H54 (cell line): ENCODE results near the gene CUL9.

Source experiments
- DNase-seq: peaks from one replicate; pipeline ENCODE4 v3.0.0; 2011; ENCODE audit warnings: low spot score, mixed read lengths; ENCODE audit not compliant: insufficient read length
- FAIRE-seq: peaks from 3 replicates; lab custom pipeline; 2011; peaks lifted over from hg19 to GRCh38; lab: Jason Lieb, UNC
- POLR2A ChIP-seq: IDR thresholded peaks from 2 replicates; pipeline ENCODE4 v1.6.1; 2011; ENCODE audit warnings: low read depth, mild to moderate bottlenecking, low read length

CUL9 gene

DNA sequence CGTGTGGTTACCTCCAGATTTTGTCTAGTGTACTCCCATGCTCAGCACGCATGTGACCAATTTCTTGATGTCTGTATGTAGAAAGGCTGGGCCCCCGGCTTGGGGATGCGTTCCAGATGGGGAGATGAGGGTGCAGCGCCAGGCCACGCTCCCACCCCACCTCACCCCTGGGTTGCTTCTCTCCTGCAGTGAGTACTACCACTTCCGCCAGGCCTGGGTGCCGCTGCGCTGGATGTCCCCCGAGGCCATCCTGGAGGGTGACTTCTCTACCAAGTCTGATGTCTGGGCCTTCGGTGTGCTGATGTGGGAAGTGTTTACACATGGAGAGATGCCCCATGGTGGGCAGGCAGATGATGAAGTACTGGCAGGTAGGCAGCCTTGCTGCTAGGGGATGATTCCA, 22.4 kb upstream of the CUL9 start:
- no peak for FAIRE-seq
- no peak for DNase-seq

DNA sequence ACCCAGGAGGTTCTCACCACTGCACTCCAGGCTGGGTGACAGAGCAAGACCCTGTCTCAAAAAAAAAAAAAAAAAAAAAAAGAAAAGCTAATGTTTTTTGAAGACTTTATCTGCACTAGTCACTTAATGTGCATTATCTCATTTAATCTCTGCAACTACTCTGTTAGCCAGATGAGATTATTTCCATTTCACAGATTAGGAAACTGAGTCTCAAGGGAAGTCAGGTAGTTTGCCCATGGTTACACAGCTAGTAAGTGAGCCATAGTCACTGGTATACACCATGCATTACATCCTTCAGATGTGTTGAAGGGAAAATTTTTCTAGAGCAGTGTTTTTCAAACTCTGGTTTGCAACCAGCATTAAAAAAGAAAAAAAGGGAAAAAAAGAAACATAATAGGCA, 18.1 kb upstream of the CUL9 start:
- FAIRE-seq (no peak), DNase-seq (no peak)
- TF ChIP-seq POLR2A, result no peak

More for the DNA sequence above, 22.4 kb upstream of the CUL9 start:
- no peak for TF ChIP-seq POLR2A

DNA sequence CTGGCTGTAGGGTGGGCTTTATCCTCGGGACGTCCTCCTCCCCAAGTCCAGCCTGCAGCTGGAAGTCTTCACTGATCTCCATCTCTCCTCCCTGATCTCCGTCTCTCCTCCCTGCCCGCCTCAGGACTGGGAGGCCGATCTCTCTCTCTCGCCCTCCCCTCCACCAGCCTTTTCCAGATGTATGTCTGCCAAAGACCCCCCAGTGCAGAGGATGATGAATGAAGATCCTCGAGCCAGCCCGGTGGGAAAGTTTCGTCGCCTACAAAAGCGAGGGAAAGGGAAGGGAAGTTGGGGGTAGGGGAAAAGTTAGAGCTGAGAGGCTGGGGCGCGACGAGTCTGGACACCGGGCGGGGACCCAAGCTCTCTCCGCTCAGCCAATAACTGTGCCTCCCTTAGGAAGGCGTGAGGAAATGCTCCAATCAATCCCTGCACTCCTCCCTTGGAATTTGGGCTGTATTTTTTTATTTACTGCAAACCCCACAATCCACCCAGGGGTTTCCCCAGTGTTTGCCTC, 11.5 kb upstream of the CUL9 start:
- peak; percentile 55 for FAIRE-seq
- no peak for TF ChIP-seq POLR2A
- DNase-seq, result peak; percentile 81

DNA sequence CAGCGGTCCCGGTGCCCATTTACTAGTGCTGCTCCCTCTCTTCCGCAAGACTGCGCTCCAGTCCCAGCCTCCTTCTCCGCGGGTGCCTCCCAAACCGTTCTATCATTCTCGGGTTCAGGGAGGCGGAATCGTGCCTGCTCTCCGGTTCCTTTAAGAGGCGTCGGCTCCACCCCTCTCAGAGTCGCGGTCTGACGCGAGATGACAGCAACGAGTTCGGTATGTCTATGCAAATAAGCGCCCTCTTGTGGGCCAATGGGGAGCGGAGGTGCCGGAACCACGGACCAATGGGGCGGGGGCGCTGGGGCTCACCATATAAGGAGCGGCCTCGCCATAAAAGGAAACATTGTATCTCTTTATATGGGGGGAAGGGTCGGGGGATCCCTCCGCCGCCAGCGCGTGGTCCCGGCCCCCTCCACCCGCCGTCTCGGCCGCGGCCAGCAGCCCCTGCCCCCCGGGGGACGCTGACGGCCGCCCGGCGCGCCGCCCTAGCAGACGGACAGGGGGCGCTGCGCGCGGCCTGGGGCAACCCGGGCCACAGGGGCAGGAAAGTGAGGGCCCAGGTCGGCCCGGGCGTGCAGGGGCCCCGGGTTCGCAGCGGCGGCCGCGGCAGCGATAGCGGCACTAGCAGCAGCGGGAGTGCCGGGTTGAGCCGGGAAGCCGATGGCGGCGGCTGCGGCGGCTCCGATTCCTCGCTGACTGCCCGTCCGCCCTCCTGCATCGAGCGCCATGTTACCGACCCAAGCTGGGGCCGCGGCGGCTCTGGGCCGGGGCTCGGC, 10.9 kb upstream of the CUL9 start, which contains the start of gene SRF:
Gene SRF (plus strand): TSS at position 339 of the 776 bp plus-strand sequence. CDS start 388 bp downstream, at position 727.
- FAIRE-seq (peak; percentile 66), DNase-seq (peak; percentile 90)
- peak; percentile 47 for TF ChIP-seq POLR2A

DNA sequence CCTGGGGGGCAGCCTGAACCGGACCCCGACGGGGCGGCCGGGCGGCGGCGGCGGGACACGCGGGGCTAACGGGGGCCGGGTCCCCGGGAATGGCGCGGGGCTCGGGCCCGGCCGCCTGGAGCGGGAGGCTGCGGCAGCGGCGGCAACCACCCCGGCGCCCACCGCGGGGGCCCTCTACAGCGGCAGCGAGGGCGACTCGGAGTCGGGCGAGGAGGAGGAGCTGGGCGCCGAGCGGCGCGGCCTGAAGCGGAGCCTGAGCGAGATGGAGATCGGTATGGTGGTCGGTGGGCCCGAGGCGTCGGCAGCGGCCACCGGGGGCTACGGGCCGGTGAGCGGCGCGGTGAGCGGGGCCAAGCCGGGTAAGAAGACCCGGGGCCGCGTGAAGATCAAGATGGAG, 10.3 kb upstream of the CUL9 start:
- no peak for TF ChIP-seq POLR2A
- no peak for FAIRE-seq

DNA sequence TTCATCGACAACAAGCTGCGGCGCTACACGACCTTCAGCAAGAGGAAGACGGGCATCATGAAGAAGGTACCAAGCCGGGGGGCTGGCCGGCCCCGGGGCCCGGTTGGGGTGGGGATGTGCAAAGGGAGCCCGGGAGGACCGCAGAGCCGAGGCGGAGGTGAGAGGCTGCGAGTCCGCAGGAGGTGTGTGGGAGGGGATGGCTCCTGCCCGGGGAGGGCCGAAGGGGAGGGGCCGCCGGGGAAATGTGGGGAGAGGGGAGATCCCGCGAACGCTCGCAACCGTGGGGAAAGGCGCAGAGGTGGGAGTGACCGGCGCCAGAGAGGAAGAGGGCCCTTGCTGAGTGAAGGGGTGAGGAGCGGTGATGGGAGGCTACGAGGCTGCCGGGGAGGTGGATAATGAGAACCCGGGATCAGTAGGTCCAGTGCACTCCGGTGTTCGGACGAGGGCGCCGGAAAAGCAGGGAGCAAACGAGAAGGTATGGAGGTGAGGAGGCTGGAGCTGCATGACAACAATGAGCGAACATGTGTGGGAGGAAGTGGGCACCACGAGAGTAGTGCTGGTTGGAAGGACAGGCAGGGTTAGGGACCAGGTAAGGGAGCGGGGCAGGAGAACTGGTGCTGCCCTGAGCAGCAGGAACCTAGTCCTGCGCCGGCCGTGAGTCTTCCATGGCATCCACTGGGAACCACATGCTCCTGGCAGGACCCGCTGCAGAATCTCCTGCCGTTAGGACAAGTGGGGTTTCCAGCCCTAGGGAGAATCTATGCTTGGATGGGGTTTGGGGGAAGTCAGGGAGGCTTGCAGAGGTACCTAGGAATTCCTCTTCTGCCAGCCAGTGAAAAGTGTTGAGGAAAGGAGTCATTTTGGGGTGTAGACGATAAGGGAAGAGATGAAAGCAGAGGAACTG, 9.6 kb upstream of the CUL9 start:
- FAIRE-seq (no peak), DNase-seq (peak; percentile 30)
- 0 out of 2 replicates have a peak, but pooled peaks have one; percentile 14 for TF ChIP-seq POLR2A

More for the DNA sequence above, 10.3 kb upstream of the CUL9 start:
- DNase-seq, result no peak

DNA sequence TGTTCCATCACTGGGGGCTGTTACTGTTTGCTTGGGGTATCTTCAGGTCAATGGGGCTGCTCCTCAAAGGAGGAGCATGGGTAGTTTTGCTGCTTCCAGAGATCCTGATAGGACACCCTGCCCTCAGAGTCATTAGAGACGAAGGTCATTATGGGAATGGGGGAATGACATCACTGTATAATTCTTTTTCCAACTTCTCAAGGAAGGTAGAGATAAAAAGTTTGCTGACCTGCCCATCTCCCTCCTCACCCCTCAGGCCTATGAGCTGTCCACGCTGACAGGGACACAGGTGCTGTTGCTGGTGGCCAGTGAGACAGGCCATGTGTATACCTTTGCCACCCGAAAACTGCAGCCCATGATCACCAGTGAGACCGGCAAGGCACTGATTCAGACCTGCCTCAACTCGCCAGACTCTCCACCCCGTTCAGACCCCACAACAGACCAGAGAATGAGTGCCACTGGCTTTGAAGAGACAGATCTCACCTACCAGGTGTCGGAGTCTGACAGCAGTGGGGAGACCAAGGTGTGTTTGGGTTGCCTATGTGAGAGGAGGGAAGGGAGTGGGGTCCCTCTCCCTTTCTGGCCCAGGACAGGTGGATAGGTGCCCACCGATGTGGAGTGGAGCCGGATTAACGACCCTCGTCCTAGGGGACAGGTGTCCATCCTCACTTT, 8.3 kb upstream of the CUL9 start:
- no peak for FAIRE-seq

DNA sequence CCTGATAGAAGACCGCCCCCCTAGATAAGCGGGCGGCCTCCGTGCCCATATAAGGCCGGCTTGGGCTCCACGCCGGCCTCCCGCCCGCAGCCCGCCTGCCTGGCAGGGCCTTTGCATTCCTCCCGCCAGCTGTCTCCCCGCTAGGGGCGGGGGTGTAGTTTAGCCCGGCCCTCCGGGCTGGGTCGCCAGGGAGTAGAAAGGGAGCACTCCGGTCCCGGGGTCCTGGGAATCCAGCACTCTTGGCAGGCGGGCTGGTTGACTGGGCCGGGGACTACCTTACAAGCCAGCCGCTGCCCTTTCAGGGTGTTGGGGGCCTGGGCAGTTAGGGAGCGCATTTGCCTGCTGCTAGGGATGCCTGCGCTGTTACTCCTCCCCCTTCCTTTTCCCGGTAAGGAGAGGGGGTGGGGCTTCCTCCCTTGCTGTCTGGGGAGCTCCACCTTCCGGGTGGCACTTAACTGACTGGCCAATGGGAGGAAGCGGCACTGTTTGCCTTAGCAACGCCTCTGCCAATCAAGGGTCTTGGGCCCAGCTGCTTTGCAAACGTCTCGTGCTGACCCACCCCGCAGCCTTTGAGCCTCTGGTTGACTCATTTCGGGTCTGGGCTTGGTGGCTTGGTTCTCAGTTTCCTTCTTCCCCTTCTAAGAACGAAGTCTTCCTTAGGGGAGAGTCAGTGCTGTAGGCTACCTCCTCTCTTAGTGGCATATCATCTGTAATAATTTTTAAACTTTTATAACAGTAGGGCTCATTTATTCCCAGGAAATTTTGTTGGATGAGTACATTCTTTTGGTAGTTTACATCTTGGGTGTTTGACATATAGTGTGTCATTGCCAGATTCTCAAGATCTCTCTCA, 7.5 kb upstream of the CUL9 start:
- peak; percentile 89 for FAIRE-seq
- peak; percentile 98 for DNase-seq
- TF ChIP-seq POLR2A, result peak; percentile 59

More for the DNA sequence above, 8.3 kb upstream of the CUL9 start:
- no peak for TF ChIP-seq POLR2A
- DNase-seq, result no peak

DNA sequence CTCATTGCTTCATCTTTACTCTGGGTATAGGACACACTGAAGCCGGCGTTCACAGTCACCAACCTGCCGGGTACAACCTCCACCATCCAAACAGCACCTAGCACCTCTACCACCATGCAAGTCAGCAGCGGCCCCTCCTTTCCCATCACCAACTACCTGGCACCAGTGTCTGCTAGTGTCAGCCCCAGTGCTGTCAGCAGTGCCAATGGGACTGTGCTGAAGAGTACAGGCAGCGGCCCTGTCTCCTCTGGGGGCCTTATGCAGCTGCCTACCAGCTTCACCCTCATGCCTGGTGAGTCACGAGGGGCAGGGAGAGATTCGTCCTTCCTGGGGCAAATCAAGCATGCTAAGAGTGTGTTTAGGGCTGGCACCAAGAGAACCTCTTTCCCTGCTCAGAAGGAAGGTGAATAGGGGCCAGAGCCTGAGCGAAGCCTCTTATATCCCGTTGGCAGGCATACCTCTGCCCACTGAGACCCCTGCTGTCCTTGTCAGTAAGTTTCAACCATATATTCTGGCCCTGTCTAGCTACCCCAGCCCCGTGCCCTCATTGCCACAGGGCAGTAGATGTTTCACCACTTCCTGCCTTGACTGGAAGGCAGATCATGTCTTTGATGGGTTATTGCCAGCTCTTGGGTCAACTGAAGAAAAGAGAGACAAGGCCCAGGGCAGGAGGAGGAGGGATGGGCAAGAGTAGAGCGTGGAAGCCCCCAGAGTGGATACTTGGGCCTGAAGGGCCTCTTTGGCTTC, 6.1 kb upstream of the CUL9 start:
- DNase-seq (no peak), FAIRE-seq (no peak)
- no peak for TF ChIP-seq POLR2A

DNA sequence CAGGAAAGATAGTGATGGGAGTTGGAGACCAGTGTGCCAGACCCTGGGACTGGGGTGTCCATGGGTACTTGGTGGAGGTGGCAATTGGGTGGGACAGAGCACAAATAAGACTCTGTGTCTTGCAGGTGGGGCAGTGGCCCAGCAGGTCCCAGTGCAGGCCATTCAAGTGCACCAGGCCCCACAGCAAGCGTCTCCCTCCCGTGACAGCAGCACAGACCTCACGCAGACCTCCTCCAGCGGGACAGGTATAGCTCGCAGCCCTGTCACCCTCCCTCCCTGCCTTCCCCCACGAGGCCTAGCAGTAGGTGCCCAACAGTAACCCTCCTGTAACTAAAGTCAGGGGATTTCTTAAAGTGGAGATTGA, 5.6 kb upstream of the CUL9 start:
- TF ChIP-seq POLR2A, result no peak
- FAIRE-seq, result no peak
- no peak for DNase-seq

DNA sequence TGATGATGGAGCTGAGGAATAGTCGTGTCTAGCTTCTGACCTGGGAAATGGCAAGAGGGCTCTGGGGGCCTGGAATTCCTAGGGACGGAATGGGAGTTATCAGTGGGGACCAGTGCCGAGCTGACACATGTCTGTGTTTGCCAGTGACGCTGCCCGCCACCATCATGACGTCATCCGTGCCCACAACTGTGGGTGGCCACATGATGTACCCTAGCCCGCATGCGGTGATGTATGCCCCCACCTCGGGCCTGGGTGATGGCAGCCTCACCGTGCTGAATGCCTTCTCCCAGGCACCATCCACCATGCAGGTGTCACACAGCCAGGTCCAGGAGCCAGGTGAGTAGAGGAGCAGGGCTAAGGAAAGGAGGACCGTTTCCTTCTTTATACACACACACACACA, 3.8 kb upstream of the CUL9 start:
- no peak for TF ChIP-seq POLR2A
- FAIRE-seq, result no peak
- no peak for DNase-seq
